Measurements from ENCODE around the gene TBXA2R.

DNA sequence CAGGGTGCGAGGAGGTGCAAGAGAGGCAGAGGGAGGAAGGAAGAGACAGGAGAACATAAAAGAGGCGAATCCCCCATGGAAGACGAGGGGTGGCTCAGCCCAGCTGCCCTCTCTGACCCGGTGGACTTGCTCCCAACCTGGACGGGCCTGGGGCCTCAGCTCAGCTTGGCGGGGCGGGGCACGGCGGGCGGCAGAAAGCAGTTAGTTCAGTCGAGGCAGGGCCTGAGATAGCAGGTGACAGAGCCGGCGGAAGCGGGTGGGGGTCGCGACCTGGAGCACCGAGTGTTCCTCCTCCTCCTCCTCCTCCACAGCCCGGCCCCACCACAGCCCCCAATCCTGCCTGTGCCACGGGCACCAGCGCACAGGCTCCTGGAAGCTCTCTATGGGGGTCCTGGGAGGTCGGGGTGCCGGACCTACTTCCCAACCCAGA is 26.9 kb upstream of the TBXA2R start:
- no peak for TF ChIP-seq CTCF (IDR thresholded peaks at IDR 0.05; ENCODE audit: low read length)
- no peak for TF ChIP-seq EZH2 (IDR thresholded peaks at IDR 0.05; ENCODE audit: borderline replicate concordance, low read length)

Measured in OCI-LY1 (cell line).